Fibroblast of gingiva (primary cell): ENCODE measurements around the gene MED22.
"Not testable (repeated sequence)": the region's sequence is repeated elsewhere in the genome, so short reads cannot be mapped to it uniquely, and the experiment has no call there.

ENCODE experiments used
- DNase-seq: peaks from one replicate; pipeline ENCODE4 v3.0.0-alpha.2; 2011; ENCODE audit warnings: low read depth

Gene MED22

GRCh38 chr9:133304477-133305377 is 43.2 kb downstream of the MED22 start:
- DNase-seq: no peak

GRCh38 chr9:133304158-133304470 is 43.8 kb downstream of the MED22 start:
- DNase-seq: no peak

- DNase-seq: no peak
These were observed 44.4 kb downstream of the MED22 start for GRCh38 chr9:133303266-133304157.

GRCh38 chr9:133301253-133302230 is 46.4 kb downstream of the MED22 start:
- DNase-seq: no peak

- DNase-seq: not testable (repeated sequence)
These were observed 47.9 kb downstream of the MED22 start for GRCh38 chr9:133299996-133300395.

- no peak for DNase-seq
These were observed 53.7 kb downstream of the MED22 start for GRCh38 chr9:133294257-133294656.

GRCh38 chr9:133290751-133291302 is 57.1 kb downstream of the MED22 start:
- DNase-seq: no peak
